Measurements from ENCODE around the gene FOXP4. TPM values are rescaled to one million over a fixed set of nuclear protein-coding genes. Genes with fewer than 3 reads are reported as not detected.

Gene FOXP4
- total RNA-seq, 1 donor from 2014 or later, result 27.9 TPM

- no peak overlapping the region for H3K27ac Mint-ChIP-seq (ENCODE audit: unreplicated experiment)
- no peak for DNase-seq
- H3K9me3 Mint-ChIP-seq (ENCODE audit: unreplicated experiment), result peaks cover 7% of the 10 kb centered on the region
- TF ChIP-seq, protein P1, sequence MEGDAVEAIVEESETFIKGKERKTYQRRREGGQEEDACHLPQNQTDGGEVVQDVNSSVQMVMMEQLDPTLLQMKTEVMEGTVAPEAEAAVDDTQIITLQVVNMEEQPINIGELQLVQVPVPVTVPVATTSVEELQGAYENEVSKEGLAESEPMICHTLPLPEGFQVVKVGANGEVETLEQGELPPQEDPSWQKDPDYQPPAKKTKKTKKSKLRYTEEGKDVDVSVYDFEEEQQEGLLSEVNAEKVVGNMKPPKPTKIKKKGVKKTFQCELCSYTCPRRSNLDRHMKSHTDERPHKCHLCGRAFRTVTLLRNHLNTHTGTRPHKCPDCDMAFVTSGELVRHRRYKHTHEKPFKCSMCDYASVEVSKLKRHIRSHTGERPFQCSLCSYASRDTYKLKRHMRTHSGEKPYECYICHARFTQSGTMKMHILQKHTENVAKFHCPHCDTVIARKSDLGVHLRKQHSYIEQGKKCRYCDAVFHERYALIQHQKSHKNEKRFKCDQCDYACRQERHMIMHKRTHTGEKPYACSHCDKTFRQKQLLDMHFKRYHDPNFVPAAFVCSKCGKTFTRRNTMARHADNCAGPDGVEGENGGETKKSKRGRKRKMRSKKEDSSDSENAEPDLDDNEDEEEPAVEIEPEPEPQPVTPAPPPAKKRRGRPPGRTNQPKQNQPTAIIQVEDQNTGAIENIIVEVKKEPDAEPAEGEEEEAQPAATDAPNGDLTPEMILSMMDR (IDR thresholded peaks at IDR 0.05; ENCODE audit: partially characterized antibody, unreplicated experiment), result no peak
- peaks cover 9% of the 10 kb centered on the region for H3K36me3 Mint-ChIP-seq (ENCODE audit: unreplicated experiment)
- H3K4me3 Mint-ChIP-seq (ENCODE audit: unreplicated experiment), result no peak overlapping the region
- H3K27me3 Mint-ChIP-seq (ENCODE audit: unreplicated experiment), result peaks cover 2% of the 10 kb centered on the region
- H3K4me1 Mint-ChIP-seq (ENCODE audit: low read depth, unreplicated experiment), result no peaks in the 10 kb centered on the region
These were observed 79.3 kb downstream of the FOXP4 start for GRCh38 chr6:41625442-41625841.

DNA sequence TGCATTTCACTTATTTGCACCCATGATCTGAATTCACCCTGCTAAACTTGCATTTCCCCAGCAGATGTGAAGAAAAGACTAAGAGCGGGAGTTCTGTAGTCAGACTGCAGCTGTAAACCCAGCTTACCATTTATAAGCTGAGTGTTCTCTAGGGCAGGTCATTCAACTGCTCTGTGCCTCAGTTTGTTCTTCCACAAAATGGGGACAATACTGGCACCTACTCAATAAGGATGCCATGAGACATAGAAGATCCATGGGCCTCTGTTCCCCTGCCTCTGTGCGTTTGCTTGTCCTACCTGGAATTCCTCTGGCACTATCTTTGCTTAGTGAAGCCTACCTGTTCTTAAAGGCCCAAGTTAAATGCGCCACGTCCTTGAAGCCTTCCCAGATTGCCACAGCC lies 79.8 kb downstream of the FOXP4 start:
- Mint-ChIP-seq H3K27ac (ENCODE audit: unreplicated experiment) (no peak overlapping the region), H3K4me1 (ENCODE audit: low read depth, unreplicated experiment) (no peaks in the 10 kb centered on the region), H3K9me3 (ENCODE audit: unreplicated experiment) (peaks cover 6% of the 10 kb centered on the region), H3K36me3 (ENCODE audit: unreplicated experiment) (peaks cover 6% of the 10 kb centered on the region), H3K4me3 (ENCODE audit: unreplicated experiment) (no peak overlapping the region), H3K27me3 (ENCODE audit: unreplicated experiment) (peaks cover 2% of the 10 kb centered on the region)
- DNase-seq, result no peak
- TF ChIP-seq, protein P1 (IDR thresholded peaks at IDR 0.05; ENCODE audit: partially characterized antibody, unreplicated experiment), result no peak

DNA sequence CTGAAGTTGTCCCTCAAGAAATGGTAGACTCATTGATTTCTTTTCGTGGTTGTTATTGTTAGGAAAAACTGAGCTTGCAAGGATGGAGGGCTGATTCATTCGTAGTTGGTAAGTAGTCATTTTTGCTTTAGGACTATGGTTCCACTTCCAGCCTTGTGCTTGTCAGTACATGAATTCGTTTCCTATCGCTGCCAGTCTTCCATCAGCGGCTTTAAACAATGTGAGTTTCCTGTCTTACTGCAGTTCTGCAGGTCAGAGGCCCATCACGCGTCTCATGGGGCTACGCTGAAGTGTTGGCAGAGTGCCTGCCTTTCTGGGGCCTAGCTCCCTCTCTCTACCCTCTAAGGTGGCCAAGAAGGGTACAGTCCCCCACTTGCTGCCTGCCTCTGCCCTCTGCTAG lies 80.7 kb downstream of the FOXP4 start:
- Mint-ChIP-seq H3K4me3 (ENCODE audit: unreplicated experiment) (no peak overlapping the region), H3K27ac (ENCODE audit: unreplicated experiment) (no peak overlapping the region)
- TF ChIP-seq, protein P1 (IDR thresholded peaks at IDR 0.05; ENCODE audit: partially characterized antibody, unreplicated experiment), result no peak

GRCh38 chr6:41629128-41629527 lies 82.9 kb downstream of the FOXP4 start:
- Mint-ChIP-seq H3K27ac (ENCODE audit: unreplicated experiment) (no peak overlapping the region), H3K4me3 (ENCODE audit: unreplicated experiment) (no peak overlapping the region), H3K9me3 (ENCODE audit: unreplicated experiment) (peaks cover 5% of the 10 kb centered on the region), H3K4me1 (ENCODE audit: low read depth, unreplicated experiment) (peaks cover 3% of the 10 kb centered on the region), H3K36me3 (ENCODE audit: unreplicated experiment) (no peaks in the 10 kb centered on the region), H3K27me3 (ENCODE audit: unreplicated experiment) (peaks cover 6% of the 10 kb centered on the region)
- TF ChIP-seq, protein P1 (IDR thresholded peaks at IDR 0.05; ENCODE audit: partially characterized antibody, unreplicated experiment), result no peak
- no peak for DNase-seq

More for the DNA sequence above, 80.7 kb downstream of the FOXP4 start:
- no peaks in the 10 kb centered on the region for H3K36me3 Mint-ChIP-seq (ENCODE audit: unreplicated experiment)
- H3K4me1 Mint-ChIP-seq (ENCODE audit: low read depth, unreplicated experiment), result peaks cover 3% of the 10 kb centered on the region
- no peak for DNase-seq
- H3K27me3 Mint-ChIP-seq (ENCODE audit: unreplicated experiment), result peaks cover 5% of the 10 kb centered on the region
- peaks cover 5% of the 10 kb centered on the region for H3K9me3 Mint-ChIP-seq (ENCODE audit: unreplicated experiment)

DNA sequence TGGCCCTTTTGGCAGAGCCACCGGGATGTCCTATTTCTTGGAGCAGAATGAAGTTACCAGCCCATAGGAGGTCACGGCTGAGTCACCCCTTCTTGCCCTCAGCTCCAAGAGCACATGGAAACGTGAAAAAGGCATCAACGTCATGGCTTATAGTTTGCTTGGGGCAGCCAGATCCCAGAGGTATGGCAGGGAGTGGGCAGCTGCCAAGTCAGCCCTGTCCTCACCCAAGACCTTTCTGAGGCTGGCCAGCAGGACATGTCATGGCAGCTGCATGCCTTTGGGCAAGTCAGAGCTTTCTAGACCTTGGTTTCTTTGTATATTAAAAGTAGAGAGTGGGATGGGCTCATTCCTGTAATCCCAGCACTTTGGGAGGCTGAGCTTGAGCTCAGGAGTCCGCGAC lies 83.9 kb downstream of the FOXP4 start:
- Mint-ChIP-seq H3K4me3 (ENCODE audit: unreplicated experiment) (no peak overlapping the region), H3K36me3 (ENCODE audit: unreplicated experiment) (no peaks in the 10 kb centered on the region), H3K4me1 (ENCODE audit: low read depth, unreplicated experiment) (peaks cover 3% of the 10 kb centered on the region), H3K27ac (ENCODE audit: unreplicated experiment) (no peak overlapping the region), H3K9me3 (ENCODE audit: unreplicated experiment) (peaks cover 5% of the 10 kb centered on the region), H3K27me3 (ENCODE audit: unreplicated experiment) (peaks cover 8% of the 10 kb centered on the region)
- no peak for DNase-seq
- TF ChIP-seq, protein P1 (IDR thresholded peaks at IDR 0.05; ENCODE audit: partially characterized antibody, unreplicated experiment), result no peak
